ENCODE data around the gene CCDC86. TPM values are rescaled to one million over a fixed set of nuclear protein-coding genes. Genes with fewer than 3 reads are reported as not detected.

CCDC86 gene
- total RNA-seq, 2 experiments from 2014 or later, result 15.3 to 16.5 TPM

GRCh38 chr11:60899977-60900376 lies 58.1 kb downstream of the CCDC86 start:
- ChIA-PET POLR2A (no interaction called here), CTCF (interaction anchor here (0.6 to 7.6 kb wide), 17 partner anchors 12 to 766 kb away, joined by 3 to 87 read pairs (median 4); partner anchors contain the start of gene TMEM109)
- Mint-ChIP-seq H3K27me3 (no peaks in the 10 kb centered on the region), H3K9me3 (no peaks in the 10 kb centered on the region), H3K4me1 (peaks cover 20% of the 10 kb centered on the region), H3K4me3 (no peak overlapping the region), H3K36me3 (ENCODE audit: low read depth) (peaks cover 81% of the 10 kb centered on the region), H3K27ac (no peak overlapping the region)
- no peak for DNase-seq

Other genes starting within 250 kb of the CCDC86 start
- not detected for gene MS4A8, start 142.5 kb upstream of the CCDC86 start, total RNA-seq
- not detected for gene MS4A18, start 117.4 kb upstream of the CCDC86 start, total RNA-seq
- not detected for gene MS4A15, start 85.2 kb upstream of the CCDC86 start, total RNA-seq
- gene MS4A10, start 56.8 kb upstream of the CCDC86 start, total RNA-seq, result not detected
- gene PTGDR2, start 13.8 kb downstream of the CCDC86 start, total RNA-seq, result 1 to 10 TPM; 5.7 TPM
- gene ZP1, start 25.4 kb downstream of the CCDC86 start, total RNA-seq, result under 1 TPM in 1 of 2 experiments, not detected in 1; 0.18 TPM
- gene PRPF19, start 64.5 kb downstream of the CCDC86 start, total RNA-seq, result 100 to 1,000 TPM in 1 of 2 experiments, 10 to 100 TPM in 1; 99.2 to 103 TPM
- 100 to 1,000 TPM; 101 to 110 TPM for gene TMEM109, start 72.0 kb downstream of the CCDC86 start, total RNA-seq
- under 1 TPM in 1 of 2 experiments, not detected in 1; 0.30 TPM for gene TMEM132A, start 82.3 kb downstream of the CCDC86 start, total RNA-seq
- 1 to 10 TPM in 1 of 2 experiments, under 1 TPM in 1; 0.28 to 1.0 TPM for gene SLC15A3, start 110.1 kb downstream of the CCDC86 start, total RNA-seq
- gene CD6, start 129.6 kb downstream of the CCDC86 start, total RNA-seq, result 100 to 1,000 TPM; 293 to 299 TPM

All from activated CD4-positive, alpha-beta memory T cell treated with anti-CD3 and anti-CD28 coated beads, Interleukin-2, amount 10 ng/mL, durations not matched to agents 7 days and 5 days (primary cell).